ENCODE data around the gene DCD. TPM values are rescaled to one million over a fixed set of nuclear protein-coding genes. Genes with fewer than 3 reads are reported as not detected.

Gene DCD
- polyA plus RNA-seq, 1 donor (not counting 4 experiments of a cell fraction or from before 2014, with no cell fraction given) = not detected

GRCh38 chr12:54622463-54623183, 25.5 kb downstream of the DCD start:
- TF ChIP-seq, protein P1, sequence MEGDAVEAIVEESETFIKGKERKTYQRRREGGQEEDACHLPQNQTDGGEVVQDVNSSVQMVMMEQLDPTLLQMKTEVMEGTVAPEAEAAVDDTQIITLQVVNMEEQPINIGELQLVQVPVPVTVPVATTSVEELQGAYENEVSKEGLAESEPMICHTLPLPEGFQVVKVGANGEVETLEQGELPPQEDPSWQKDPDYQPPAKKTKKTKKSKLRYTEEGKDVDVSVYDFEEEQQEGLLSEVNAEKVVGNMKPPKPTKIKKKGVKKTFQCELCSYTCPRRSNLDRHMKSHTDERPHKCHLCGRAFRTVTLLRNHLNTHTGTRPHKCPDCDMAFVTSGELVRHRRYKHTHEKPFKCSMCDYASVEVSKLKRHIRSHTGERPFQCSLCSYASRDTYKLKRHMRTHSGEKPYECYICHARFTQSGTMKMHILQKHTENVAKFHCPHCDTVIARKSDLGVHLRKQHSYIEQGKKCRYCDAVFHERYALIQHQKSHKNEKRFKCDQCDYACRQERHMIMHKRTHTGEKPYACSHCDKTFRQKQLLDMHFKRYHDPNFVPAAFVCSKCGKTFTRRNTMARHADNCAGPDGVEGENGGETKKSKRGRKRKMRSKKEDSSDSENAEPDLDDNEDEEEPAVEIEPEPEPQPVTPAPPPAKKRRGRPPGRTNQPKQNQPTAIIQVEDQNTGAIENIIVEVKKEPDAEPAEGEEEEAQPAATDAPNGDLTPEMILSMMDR (optimal IDR thresholded peaks at IDR 0.05 in 1 of 3, IDR thresholded peaks at IDR 0.05 in 1 of 3, conservative IDR thresholded peaks at IDR 0.05 in 1 of 3; ENCODE audit: extremely low read depth in 1 of 3, insufficient read depth in 2 of 3, low read length in 3 of 3) = peak in 2 of 3 experiments; percentile 36 to 40
- TF ChIP-seq EZH2 (IDR thresholded peaks at IDR 0.05; ENCODE audit: low read length) = no peak
- no peaks in the 10 kb centered on the region for H3K9me3 ChIP-seq (ENCODE audit: control insufficient read depth, low read depth, low read length)
- DNase-seq (ENCODE audit: low read depth, low spot score) = no peak
- no peaks in the 10 kb centered on the region for H3K79me2 ChIP-seq (ENCODE audit: control insufficient read depth, insufficient read depth, low read length)
- no peak overlapping the region for H3K4me3 ChIP-seq (ENCODE audit: control insufficient read depth in 2 of 3, extremely low read depth in 1 of 3, insufficient read depth in 2 of 3, low read depth in 1 of 3, low read length in 3 of 3)
- H3K27ac ChIP-seq (ENCODE audit: control insufficient read depth, insufficient read depth, low read length) = no peak overlapping the region
- no peak overlapping the region for H3K9ac ChIP-seq (ENCODE audit: control insufficient read depth, extremely low read depth, insufficient read depth, low read length)
- no peak overlapping the region for H3K4me2 ChIP-seq (ENCODE audit: control insufficient read depth, extremely low read depth, insufficient read depth, low read depth, low read length)
- H3K9me1 ChIP-seq (ENCODE audit: control insufficient read depth, extremely low read depth, insufficient read depth, low read length) = no peaks in the 10 kb centered on the region
- dilution Hi-C loops (cut with MboI; ENCODE audit: extremely low pct_ligation_motif_present, low sequenced_read_pairs) = no loop called here
- H2AFZ ChIP-seq (ENCODE audit: control insufficient read depth, low read length) = no peak overlapping the region
- H3K36me3 ChIP-seq (ENCODE audit: control insufficient read depth in 2 of 2, extremely low read depth in 1 of 2, insufficient read depth in 2 of 2, low read length in 2 of 2) = no peaks in the 10 kb centered on the region
- H4K20me1 ChIP-seq (ENCODE audit: control insufficient read depth, extremely low read depth, insufficient read depth, low read length) = no peaks in the 10 kb centered on the region
- H3K4me1 ChIP-seq (ENCODE audit: control insufficient read depth, extremely low read depth, insufficient read depth, low read length) = no peaks in the 10 kb centered on the region
- FAIRE-seq = no peak
- H3K27me3 ChIP-seq (ENCODE audit: control insufficient read depth, extremely low read depth, insufficient read depth, low read length) = peaks cover 4% of the 10 kb centered on the region

DNA sequence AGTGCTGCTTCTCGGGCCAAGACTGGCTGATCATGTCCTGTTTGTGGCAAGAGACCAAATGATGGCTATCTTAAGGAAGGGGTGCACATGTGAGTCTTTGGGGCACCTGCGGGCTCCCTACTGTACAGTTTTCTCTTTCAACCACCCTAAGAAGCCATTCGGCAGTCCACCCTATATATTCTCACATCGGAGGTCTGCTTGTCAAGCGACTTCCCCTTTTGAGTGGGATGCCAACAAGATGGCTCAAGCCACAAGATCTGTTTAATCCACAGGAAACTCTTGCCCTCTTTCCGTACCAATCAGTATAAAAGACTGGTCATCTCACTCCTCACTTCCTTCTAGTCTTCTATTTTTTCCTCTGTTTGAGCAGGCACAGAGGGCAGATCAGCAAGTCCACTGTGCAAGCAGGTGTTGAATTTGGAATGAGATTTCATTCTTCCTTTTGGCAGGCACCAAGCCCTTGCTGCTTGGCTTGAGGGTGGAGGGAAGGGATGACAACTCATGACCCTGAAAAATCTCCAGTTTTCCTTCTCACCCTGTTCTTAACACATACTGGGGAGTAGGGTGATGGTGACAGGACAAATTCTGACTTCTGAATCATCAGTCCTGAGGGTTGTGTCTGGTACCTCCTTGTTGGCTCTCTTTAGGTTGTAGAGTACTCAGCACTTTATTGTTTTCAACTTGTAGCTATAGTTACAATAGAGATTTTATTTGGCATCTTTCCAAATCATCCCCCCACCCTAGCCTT, 31.1 kb downstream of the DCD start:
- FAIRE-seq (no peak), DNase-seq (ENCODE audit: low read depth, low spot score) (no peak)
- Histone ChIP-seq H3K4me2 (ENCODE audit: control insufficient read depth, extremely low read depth, insufficient read depth, low read depth, low read length) (no peak overlapping the region), H2AFZ (ENCODE audit: control insufficient read depth, low read length) (no peak overlapping the region), H3K79me2 (ENCODE audit: control insufficient read depth, insufficient read depth, low read length) (no peaks in the 10 kb centered on the region), H3K27me3 (ENCODE audit: control insufficient read depth, extremely low read depth, insufficient read depth, low read length) (peaks cover 4% of the 10 kb centered on the region), H3K9me3 (ENCODE audit: control insufficient read depth, low read depth, low read length) (no peaks in the 10 kb centered on the region), H3K36me3 (ENCODE audit: control insufficient read depth in 2 of 2, extremely low read depth in 1 of 2, insufficient read depth in 2 of 2, low read length in 2 of 2) (no peaks in the 10 kb centered on the region), H3K4me1 (ENCODE audit: control insufficient read depth, extremely low read depth, insufficient read depth, low read length) (no peaks in the 10 kb centered on the region), H3K27ac (ENCODE audit: control insufficient read depth, insufficient read depth, low read length) (no peak overlapping the region), H3K9ac (ENCODE audit: control insufficient read depth, extremely low read depth, insufficient read depth, low read length) (no peak overlapping the region), H4K20me1 (ENCODE audit: control insufficient read depth, extremely low read depth, insufficient read depth, low read length) (no peaks in the 10 kb centered on the region), H3K9me1 (ENCODE audit: control insufficient read depth, extremely low read depth, insufficient read depth, low read length) (no peaks in the 10 kb centered on the region), H3K4me3 (ENCODE audit: control insufficient read depth in 2 of 3, extremely low read depth in 1 of 3, insufficient read depth in 2 of 3, low read depth in 1 of 3, low read length in 3 of 3) (no peak overlapping the region)
- TF ChIP-seq, protein P1 (optimal IDR thresholded peaks at IDR 0.05 in 1 of 3, IDR thresholded peaks at IDR 0.05 in 1 of 3, conservative IDR thresholded peaks at IDR 0.05 in 1 of 3; ENCODE audit: extremely low read depth in 1 of 3, insufficient read depth in 2 of 3, low read length in 3 of 3) = no peak
- no peak for TF ChIP-seq EZH2 (IDR thresholded peaks at IDR 0.05; ENCODE audit: low read length)
- dilution Hi-C loops (cut with MboI; ENCODE audit: extremely low pct_ligation_motif_present, low sequenced_read_pairs) = no loop called here

Measured in keratinocyte (primary cell).